Upper lobe of right lung (tissue), 1 donor: ENCODE data around the gene CSNK2A3. TPM values are rescaled to one million over a fixed set of nuclear protein-coding genes. Genes with fewer than 3 reads are reported as not detected.
A peak's percentile ranks its signal among the peaks of the same experiment; 100 is the strongest.

Experiments
- ATAC-seq: fragments of 200-7000 bp; cut with Tn5 transposase; one replicate; pipeline ENCODE4 v1.9.1; 2020; ENCODE audit warnings: mild to moderate bottlenecking, moderate library complexity
- DNase-seq: peaks from one replicate; pipeline ENCODE4 v3.0.0-alpha.2; 2020
- H3K27ac ChIP-seq: fragments of 200-600 bp; one replicate; pipeline ENCODE4 v1.8.0; 2022
- H3K27me3 ChIP-seq: fragments of 200-600 bp; one replicate; pipeline ENCODE4 v1.8.0; 2022; ENCODE audit warnings: mild to moderate bottlenecking
- H3K36me3 ChIP-seq: fragments of 200-600 bp; one replicate; pipeline ENCODE4 v1.8.0; 2022
- H3K4me1 ChIP-seq: fragments of 200-600 bp; one replicate; pipeline ENCODE4 v1.8.0; 2022
- H3K4me3 ChIP-seq: fragments of 200-600 bp; one replicate; pipeline ENCODE4 v1.8.0; 2022; ENCODE audit warnings: mild to moderate bottlenecking
- H3K9me3 ChIP-seq: fragments of 200-600 bp; one replicate; pipeline ENCODE4 v1.8.0; 2022
- intact Hi-C: fragments of 100-400 bp; cut with DNase I; formaldehyde crosslinking; loops from one replicate; pipeline ENCODE4 v1.11.0; 2022
- total RNA-seq: library from RNA; stranded (reverse); fragmentation: NEBNext Ultra II Directional; extraction: Animal tissue kit (Norgen Biotek cat#: 25700); gene quantifications from one replicate; pipeline ENCODE4 v1.2.1, GENCODE V29; 2021
- TF ChIP-seq, protein P1 (sequence below): fragments of 200-600 bp; IDR thresholded peaks from one replicate; pipeline ENCODE4 v1.8.0; 2022; ENCODE audit warnings: antibody characterized with exemption
- donor health status: DM: no; HTN: yes; CAD: no; lungs with severe emphysema.

CSNK2A3 gene
- total RNA-seq, 1 donor from 2014 or later = 3.9 TPM

DNA sequence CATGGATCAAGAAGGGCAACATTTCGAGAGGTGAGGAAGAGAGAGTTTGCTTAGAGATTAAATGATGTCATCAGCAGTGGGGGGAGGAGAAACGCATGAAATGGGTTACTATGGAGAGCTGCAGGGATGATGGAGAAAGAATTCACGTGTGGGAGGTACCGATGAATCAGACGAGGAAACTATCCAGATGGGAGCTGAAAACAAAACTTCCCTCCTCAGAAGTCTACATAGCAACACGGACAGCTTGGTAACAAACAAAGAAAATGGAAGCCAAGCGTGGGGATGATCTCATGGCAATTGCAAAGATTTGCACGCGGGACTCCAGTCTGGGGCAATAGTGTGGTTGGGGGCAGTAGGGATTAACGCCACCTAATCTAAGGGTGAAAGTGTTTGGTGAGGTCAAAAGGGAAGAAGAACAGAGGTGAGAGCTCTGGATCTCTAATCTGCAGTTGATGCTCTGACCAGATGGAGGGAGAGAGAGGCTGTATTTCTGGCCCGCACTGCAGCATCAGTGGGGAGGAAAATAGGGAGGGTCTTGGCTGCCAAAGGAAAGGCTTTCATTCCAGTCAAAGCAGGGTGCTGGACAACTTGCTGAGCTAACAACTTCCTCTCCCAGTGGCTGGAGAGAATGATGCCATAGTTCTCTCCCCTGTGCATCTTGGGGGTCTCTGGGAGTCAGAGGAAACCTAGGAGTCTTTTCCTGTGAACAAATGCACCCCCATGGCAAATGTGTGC lies 43.4 kb upstream of the CSNK2A3 start:
- Histone ChIP-seq H3K27ac (no peak overlapping the region), H3K4me3 (no peak overlapping the region), H3K36me3 (no peaks in the 10 kb centered on the region), H3K27me3 (no peaks in the 10 kb centered on the region), H3K4me1 (no peaks in the 10 kb centered on the region), H3K9me3 (no peaks in the 10 kb centered on the region)
- ATAC-seq = no peak
- intact Hi-C loops = no loop called here
- no peak for DNase-seq
- TF ChIP-seq, protein P1, sequence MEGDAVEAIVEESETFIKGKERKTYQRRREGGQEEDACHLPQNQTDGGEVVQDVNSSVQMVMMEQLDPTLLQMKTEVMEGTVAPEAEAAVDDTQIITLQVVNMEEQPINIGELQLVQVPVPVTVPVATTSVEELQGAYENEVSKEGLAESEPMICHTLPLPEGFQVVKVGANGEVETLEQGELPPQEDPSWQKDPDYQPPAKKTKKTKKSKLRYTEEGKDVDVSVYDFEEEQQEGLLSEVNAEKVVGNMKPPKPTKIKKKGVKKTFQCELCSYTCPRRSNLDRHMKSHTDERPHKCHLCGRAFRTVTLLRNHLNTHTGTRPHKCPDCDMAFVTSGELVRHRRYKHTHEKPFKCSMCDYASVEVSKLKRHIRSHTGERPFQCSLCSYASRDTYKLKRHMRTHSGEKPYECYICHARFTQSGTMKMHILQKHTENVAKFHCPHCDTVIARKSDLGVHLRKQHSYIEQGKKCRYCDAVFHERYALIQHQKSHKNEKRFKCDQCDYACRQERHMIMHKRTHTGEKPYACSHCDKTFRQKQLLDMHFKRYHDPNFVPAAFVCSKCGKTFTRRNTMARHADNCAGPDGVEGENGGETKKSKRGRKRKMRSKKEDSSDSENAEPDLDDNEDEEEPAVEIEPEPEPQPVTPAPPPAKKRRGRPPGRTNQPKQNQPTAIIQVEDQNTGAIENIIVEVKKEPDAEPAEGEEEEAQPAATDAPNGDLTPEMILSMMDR = no peak

DNA sequence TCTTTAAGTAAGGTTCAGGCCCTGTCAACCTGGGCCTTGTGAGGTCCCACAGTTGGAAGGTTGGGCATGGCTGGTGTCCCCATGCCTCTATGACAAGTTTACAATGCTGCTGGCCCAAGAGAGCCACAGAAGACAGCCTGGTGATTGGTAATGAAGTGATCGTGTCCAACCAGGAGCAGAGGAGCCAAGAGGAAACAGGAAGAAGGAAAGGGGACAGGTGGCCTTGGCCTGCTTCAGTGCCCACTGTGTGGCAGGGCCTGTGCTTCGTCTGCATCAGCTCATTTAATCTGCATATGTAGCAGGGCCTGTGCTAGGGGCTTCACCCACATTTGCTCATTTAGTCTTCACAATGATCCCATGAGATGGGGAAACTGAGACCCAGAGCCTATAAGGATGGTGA lies 42.1 kb upstream of the CSNK2A3 start:
- TF ChIP-seq, protein P1 = no peak
- no peaks in the 10 kb centered on the region for H3K9me3 ChIP-seq
- no peaks in the 10 kb centered on the region for H3K27me3 ChIP-seq
- no peak for DNase-seq
- H3K36me3 ChIP-seq = no peaks in the 10 kb centered on the region
- no peak for ATAC-seq
- intact Hi-C loops = no loop called here
- no peaks in the 10 kb centered on the region for H3K4me1 ChIP-seq
- H3K27ac ChIP-seq = no peak overlapping the region
- no peak overlapping the region for H3K4me3 ChIP-seq

DNA sequence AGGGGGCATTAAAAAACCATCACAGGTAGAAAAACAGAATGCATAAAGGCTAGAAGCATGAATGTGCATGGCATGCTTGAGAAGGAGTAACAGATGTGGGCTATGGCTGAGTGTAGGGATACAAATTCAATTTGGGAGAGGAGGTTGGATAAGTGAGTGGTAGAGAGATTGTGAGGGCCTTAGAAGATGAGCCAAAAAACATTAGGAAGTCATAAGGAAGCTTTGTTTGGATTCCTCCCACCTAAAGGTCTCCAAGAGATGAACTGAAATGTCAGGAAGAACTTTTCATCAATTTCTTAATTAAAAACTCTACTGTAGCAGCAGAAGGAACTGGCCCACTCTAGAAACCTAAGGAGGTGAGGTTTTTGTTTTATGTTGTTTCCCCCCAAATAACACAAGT lies 41.2 kb upstream of the CSNK2A3 start:
- Histone ChIP-seq H3K4me3 (no peak overlapping the region), H3K9me3 (no peaks in the 10 kb centered on the region), H3K4me1 (no peaks in the 10 kb centered on the region), H3K36me3 (no peaks in the 10 kb centered on the region), H3K27ac (no peak overlapping the region), H3K27me3 (no peaks in the 10 kb centered on the region)
- TF ChIP-seq, protein P1 = no peak
- DNase-seq (no peak), ATAC-seq (no peak)
- intact Hi-C loops = no loop called here

DNA sequence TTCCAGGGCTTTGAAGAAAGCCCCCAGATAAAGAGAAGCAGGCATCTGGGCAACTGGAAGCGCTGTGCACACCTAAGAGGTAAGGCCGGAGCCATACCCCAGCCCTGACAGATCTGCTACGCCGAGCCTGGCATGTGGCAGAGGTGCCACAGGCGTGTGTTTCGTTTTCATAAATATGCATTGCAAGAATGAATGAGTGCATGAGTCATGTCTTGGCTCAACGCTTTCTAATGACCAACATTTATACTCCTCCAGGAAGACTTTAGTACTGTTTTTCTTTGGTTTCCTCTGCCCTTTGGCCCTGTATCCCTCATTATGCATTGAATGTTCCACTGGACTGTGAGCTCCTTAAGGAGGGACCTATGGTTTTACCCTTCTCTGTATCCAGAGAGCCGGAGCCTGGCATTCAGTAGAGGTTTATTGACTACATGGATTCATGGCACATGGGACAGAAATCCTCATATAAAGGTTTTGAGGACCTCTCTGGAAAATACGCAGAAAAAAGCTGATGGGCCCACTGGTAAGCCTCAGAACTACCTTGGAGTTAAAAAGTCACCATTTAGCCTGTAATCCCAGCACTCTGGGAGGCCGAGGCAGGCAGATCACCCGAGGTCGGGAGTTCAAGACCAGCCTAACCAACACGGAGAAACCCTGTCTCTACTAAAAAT lies 38.9 kb upstream of the CSNK2A3 start:
- H3K36me3 ChIP-seq = no peaks in the 10 kb centered on the region
- DNase-seq = no peak
- intact Hi-C loops = no loop called here
- no peaks in the 10 kb centered on the region for H3K27me3 ChIP-seq
- peaks cover 3% of the 10 kb centered on the region for H3K4me1 ChIP-seq
- H3K27ac ChIP-seq = no peak overlapping the region
- H3K9me3 ChIP-seq = no peaks in the 10 kb centered on the region
- TF ChIP-seq, protein P1 = no peak
- H3K4me3 ChIP-seq = no peak overlapping the region
- peak; percentile 53 for ATAC-seq

DNA sequence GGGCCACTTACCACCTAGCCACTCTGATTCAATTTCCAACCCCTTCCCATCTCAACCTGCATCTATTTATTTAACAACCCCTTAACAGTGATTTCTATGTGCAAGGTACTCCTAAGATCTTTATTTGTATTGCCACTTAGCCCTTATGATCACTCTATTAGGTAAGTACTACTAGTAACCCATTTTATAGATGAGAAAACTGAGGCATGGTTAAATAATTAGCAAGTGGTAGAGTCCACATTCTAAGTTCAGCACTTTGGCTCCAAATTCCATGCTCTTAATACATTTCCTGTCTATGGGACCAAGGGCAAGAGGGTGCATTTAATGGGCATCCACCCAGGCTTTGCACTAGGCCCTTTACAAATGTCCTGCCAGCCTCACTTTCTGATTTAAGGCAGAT lies 38.1 kb upstream of the CSNK2A3 start:
- Histone ChIP-seq H3K4me1 (peaks cover 4% of the 10 kb centered on the region), H3K9me3 (no peaks in the 10 kb centered on the region), H3K27ac (no peak overlapping the region), H3K27me3 (no peaks in the 10 kb centered on the region), H3K36me3 (no peaks in the 10 kb centered on the region), H3K4me3 (no peak overlapping the region)
- DNase-seq (no peak), ATAC-seq (no peak)
- TF ChIP-seq, protein P1 = no peak
- intact Hi-C loops = no loop called here
